H9 (cell line): ENCODE results near the gene GARS1. TPM values are rescaled to one million over a fixed set of nuclear protein-coding genes. Genes with fewer than 3 reads are reported as not detected.

ENCODE experiments used
- DNase-seq: peaks from one replicate; pipeline ENCODE4 v3.0.0-alpha.2; 2017
- H2AFZ ChIP-seq: one replicate; pipeline ENCODE4 v1.6.1; 2013; ENCODE audit warnings: mild to moderate bottlenecking, low read length, control low read depth, moderate library complexity
- H2AK5ac ChIP-seq: 2 replicates; pipeline ENCODE4 v1.6.1; 2013; ENCODE audit warnings: low read length, control low read depth, mixed read lengths; ENCODE audit not compliant: insufficient read length
- H2BK120ac ChIP-seq: one replicate; pipeline ENCODE4 v1.6.1; 2013; ENCODE audit warnings: low read depth, mild to moderate bottlenecking, low read length, control low read depth, inconsistent platforms; ENCODE audit not compliant: poor library complexity, severe bottlenecking
- H2BK12ac ChIP-seq: 2 replicates; pipeline ENCODE4 v1.6.1; 2013; ENCODE audit warnings: low read length, control low read depth, mixed read lengths, low read depth; ENCODE audit not compliant: insufficient read length
- H2BK15ac ChIP-seq: 2 replicates; pipeline ENCODE4 v1.6.1; 2013; ENCODE audit warnings: low read depth, low read length, control low read depth
- H2BK20ac ChIP-seq: one replicate; pipeline ENCODE4 v1.6.1; 2013; ENCODE audit warnings: low read depth, mild to moderate bottlenecking, low read length, control low read depth, inconsistent platforms; ENCODE audit not compliant: poor library complexity, severe bottlenecking
- H2BK5ac ChIP-seq: 2 replicates; pipeline ENCODE4 v1.6.1; 2013; ENCODE audit warnings: low read length, control low read depth, mixed read lengths; ENCODE audit not compliant: insufficient read length
- H3K14ac ChIP-seq: 2 replicates; pipeline ENCODE4 v1.6.1; 2013; ENCODE audit warnings: low read length, control low read depth; ENCODE audit not compliant: insufficient read depth
- H3K18ac ChIP-seq: 2 replicates; pipeline ENCODE4 v1.6.1; 2013; ENCODE audit warnings: low read depth, mild to moderate bottlenecking, mixed read lengths, low read length, control low read depth; ENCODE audit not compliant: insufficient read length
- H3K23ac ChIP-seq: 2 replicates; pipeline ENCODE4 v1.6.1; 2013; ENCODE audit warnings: low read length, control low read depth, mixed read lengths, low read depth; ENCODE audit not compliant: insufficient read length
- H3K23me2 ChIP-seq: 2 replicates; pipeline ENCODE4 v1.6.1; 2013; ENCODE audit warnings: low read depth, mild to moderate bottlenecking, mixed read lengths, low read length, control low read depth; ENCODE audit not compliant: insufficient read length, poor library complexity, severe bottlenecking
- H3K27ac ChIP-seq: 2 replicates; pipeline ENCODE4 v1.5.1; 2013; ENCODE audit warnings: low read length, control low read depth, mixed read lengths, low read depth; ENCODE audit not compliant: insufficient read length
- H3K27me3 ChIP-seq: 2 replicates; pipeline ENCODE4 v1.6.1; 2013; ENCODE audit warnings: low read length, control low read depth, inconsistent platforms; ENCODE audit not compliant: insufficient read depth
- H3K4ac ChIP-seq: 2 replicates; pipeline ENCODE4 v1.6.1; 2013; ENCODE audit warnings: low read depth, mild to moderate bottlenecking, control low read depth, inconsistent platforms, low read length, moderate library complexity
- H3K4me1 ChIP-seq: 2 replicates; pipeline ENCODE4 v1.6.1; 2013; ENCODE audit warnings: low read length, control low read depth, inconsistent platforms; ENCODE audit not compliant: insufficient read depth
- H3K4me2 ChIP-seq: 2 replicates; pipeline ENCODE4 v1.6.1; 2013; ENCODE audit warnings: low read length, control low read depth, mixed read lengths; ENCODE audit not compliant: insufficient read length, insufficient read depth
- H3K56ac ChIP-seq: 2 replicates; pipeline ENCODE4 v1.6.1; 2013; ENCODE audit warnings: low read depth, mild to moderate bottlenecking, mixed read lengths, low read length, control low read depth; ENCODE audit not compliant: insufficient read length
- H3K79me1 ChIP-seq: 2 replicates; pipeline ENCODE4 v1.6.1; 2013; ENCODE audit warnings: low read depth, mild to moderate bottlenecking, moderate library complexity, low read length, control low read depth, inconsistent platforms; ENCODE audit not compliant: insufficient read depth, poor library complexity, severe bottlenecking
- H3K79me2 ChIP-seq: 2 replicates; pipeline ENCODE4 v1.6.1; 2013; ENCODE audit warnings: low read length, control low read depth, inconsistent platforms; ENCODE audit not compliant: insufficient read depth
- H3K9ac ChIP-seq: 2 replicates; pipeline ENCODE4 v1.6.1; 2013; ENCODE audit warnings: low read length, control low read depth, mixed read lengths; ENCODE audit not compliant: insufficient read length; ENCODE audit errors: extremely low read depth
- H3K9me3 ChIP-seq: one replicate; pipeline ENCODE4 v1.6.1; 2013; ENCODE audit warnings: low read depth, low read length, inconsistent platforms; ENCODE audit not compliant: control insufficient read depth
- H3T11ph ChIP-seq: one replicate; pipeline ENCODE4 v1.6.1; 2013; ENCODE audit warnings: mild to moderate bottlenecking, low read length, control low read depth, inconsistent platforms
- H4K20me1 ChIP-seq: one replicate; pipeline ENCODE4 v1.6.1; 2013; ENCODE audit not compliant: control insufficient read depth, insufficient read length, insufficient read depth
- H4K5ac ChIP-seq: 2 replicates; pipeline ENCODE4 v1.6.1; 2013; ENCODE audit warnings: low read depth, mild to moderate bottlenecking, mixed read lengths, low read length, control low read depth; ENCODE audit not compliant: insufficient read length
- H4K8ac ChIP-seq: replicated peaks from 2 replicates; pipeline ENCODE4 v1.6.1; 2013; ENCODE audit warnings: low read length, control low read depth, mixed read lengths, low read depth; ENCODE audit not compliant: insufficient read length
- H4K91ac ChIP-seq: 2 replicates; pipeline ENCODE4 v1.6.1; 2013; ENCODE audit warnings: low read depth, mild to moderate bottlenecking, moderate library complexity, mixed read lengths, low read length, control low read depth; ENCODE audit not compliant: insufficient read length
- H3K27ac Mint-ChIP-seq, 3 experiments: 2 replicates in 2 of 3; 3 replicates in 1 of 3; pipeline ENCODE4 v1.8.0; 2020 to 2021; ENCODE audit warnings: mixed read lengths in 3 of 3, mild to moderate bottlenecking in 1 of 3, moderate library complexity in 1 of 3
- H3K27me3 Mint-ChIP-seq: 2 replicates; pipeline ENCODE4 v1.8.0; 2021; ENCODE audit warnings: low read depth, mild to moderate bottlenecking, moderate library complexity, mixed read lengths
- H3K36me3 Mint-ChIP-seq, 3 experiments: 2 replicates in 2 of 3; 3 replicates in 1 of 3; pipeline ENCODE4 v1.8.0; 2020 to 2021; ENCODE audit warnings: low read depth in 3 of 3, mixed read lengths in 3 of 3; ENCODE audit not compliant: insufficient read depth in 1 of 3
- H3K4me1 Mint-ChIP-seq, 2 experiments: 2 replicates each; pipeline ENCODE4 v1.8.0; 2020; ENCODE audit warnings: mixed read lengths in 2 of 2
- H3K4me3 Mint-ChIP-seq, 2 experiments: 2 replicates in 1 of 2; 3 replicates in 1 of 2; pipeline ENCODE4 v1.8.0; 2020 to 2021; ENCODE audit warnings: mild to moderate bottlenecking in 2 of 2, mixed read lengths in 2 of 2, moderate library complexity in 1 of 2
- H3K9me3 Mint-ChIP-seq, 2 experiments: 2 replicates in 1 of 2; 3 replicates in 1 of 2; pipeline ENCODE4 v1.8.0; 2020; ENCODE audit warnings: mild to moderate bottlenecking in 2 of 2, mixed read lengths in 2 of 2, moderate library complexity in 1 of 2
- CTCF ChIP-seq: fragments of 200-600 bp; sonication (generic); conservative IDR thresholded peaks from 3 replicates; pipeline ENCODE4 v1.8.0; 2021; ENCODE audit warnings: antibody characterized with exemption, mild to moderate bottlenecking
- WGBS: extraction: QIAGEN DNeasy Blood & Tissue Kit; methylation state at CpG from one replicate; pipeline ENCODE4 v1.1.7; 2013; ENCODE audit warnings: missing lambda C conversion rate, low lambda C conversion rate, mixed read lengths; ENCODE audit not compliant: insufficient read length; ENCODE audit errors: extremely low coverage; 5-methylcytosine and 5-hydroxymethylcytosine counted together
- total RNA-seq: library from RNA; stranded (reverse); gene quantifications from 2 replicates; pipeline ENCODE4 v1.2.1, GENCODE V29; 2021

Gene GARS1
- total RNA-seq, 1 experiment from 2014 or later, result 234 TPM

DNA sequence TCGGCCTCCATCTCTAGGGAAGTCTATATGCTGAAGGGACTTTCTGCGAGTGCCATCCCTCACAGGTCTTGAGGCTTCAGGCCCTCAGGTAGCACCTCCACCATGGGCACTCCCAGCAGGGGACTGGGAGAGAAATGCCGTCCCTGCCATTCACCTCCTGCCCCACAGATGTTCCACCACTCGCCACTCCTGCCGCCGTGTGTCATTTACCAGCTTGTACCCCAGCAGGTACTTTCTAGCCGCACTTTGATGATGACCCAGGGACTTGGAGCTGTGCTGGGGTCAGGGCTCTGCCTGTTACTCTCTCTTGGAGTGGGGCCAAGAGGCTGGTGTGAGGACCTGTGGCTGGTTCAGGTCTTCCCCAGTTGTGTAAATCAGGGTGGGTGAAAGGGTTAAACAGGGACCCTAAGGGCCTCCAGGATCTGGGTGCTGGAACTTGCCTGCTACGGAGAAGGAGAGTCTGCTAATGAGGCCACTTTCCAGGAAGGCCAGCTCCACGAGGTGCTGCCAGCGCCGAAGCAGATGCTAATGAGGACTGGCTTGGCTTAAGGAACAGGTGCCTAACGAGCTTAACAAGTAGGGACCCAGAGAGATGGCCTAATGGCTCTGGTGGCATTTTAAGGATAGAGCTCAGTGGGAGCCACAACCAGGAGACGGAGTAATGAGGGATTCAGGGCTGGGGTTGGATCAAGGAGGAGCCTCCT lies 55.2 kb downstream of the GARS1 start:
- Histone ChIP-seq H2BK20ac (no peak overlapping the region), H2AK5ac (no peak overlapping the region), H3K23ac (no peak overlapping the region), H3K4me1 (no peaks in the 10 kb centered on the region), H2BK12ac (no peak overlapping the region), H2BK5ac (no peak overlapping the region), H4K20me1 (no peaks in the 10 kb centered on the region), H3T11ph (no peak overlapping the region), H2BK15ac (no peak overlapping the region), H3K14ac (no peak overlapping the region), H3K27me3 (no peaks in the 10 kb centered on the region), H4K5ac (no peak overlapping the region), H3K4ac (no peak overlapping the region), H4K91ac (no peak overlapping the region), H3K27ac (no peak overlapping the region), H3K79me1 (no peaks in the 10 kb centered on the region), H3K9ac (no peak overlapping the region), H3K56ac (no peak overlapping the region), H2BK120ac (no peak overlapping the region), H3K4me2 (no peak overlapping the region), H4K8ac (no peak overlapping the region), H2AFZ (no peak overlapping the region), H3K9me3 (no peaks in the 10 kb centered on the region), H3K23me2 (no peaks in the 10 kb centered on the region), H3K79me2 (no peaks in the 10 kb centered on the region), H3K18ac (no peak overlapping the region)
- H3K36me3 Mint-ChIP-seq, result peaks cover 8 to 25% (median 22%) of the 10 kb centered on the region in 3 experiments; a peak in 6 of 7 replicates
- no peak overlapping the region for H3K4me3 Mint-ChIP-seq
- H3K27ac Mint-ChIP-seq, result no peak overlapping the region; a peak in 1 of 7 replicates
- H3K9me3 Mint-ChIP-seq, result no peaks in the 10 kb centered on the region; a peak in 1 of 5 replicates
- DNase-seq, result peak; percentile 23
- peaks cover 17 to 20% of the 10 kb centered on the region in 2 experiments for H3K4me1 Mint-ChIP-seq
- no peak for TF ChIP-seq CTCF
- no peaks in the 10 kb centered on the region for H3K27me3 Mint-ChIP-seq
- no CpG with 5 or more reads among the region's 13 CpGs for WGBS
